T-helper 1 cell treated with Interleukin-12 subunit alpha and Interleukin-12 subunit beta and Interleukin-4 antibody, amounts not matched to agents 30 ng/mL and 1 ng/mL, for 36 hours (primary cell): ENCODE results near the gene EXTL1. TPM values are rescaled to one million over a fixed set of nuclear protein-coding genes. Genes with fewer than 3 reads are reported as not detected.

ENCODE experiments used
- intact Hi-C: fragments of 100-400 bp; cut with micrococcal nuclease; formaldehyde crosslinking; loops from one replicate; pipeline ENCODE4 v1.15.1; 2024
- total RNA-seq: library from RNA; stranded (reverse); gene quantifications from 2 replicates; pipeline ENCODE4 v1.2.3, GENCODE V29; 2022

The EXTL1 gene
- total RNA-seq, 1 donor from 2014 or later, result not detected

GRCh38 chr1:26069941-26070295 is 48.3 kb downstream of the EXTL1 start:
- intact Hi-C loops, result no loop called here

DNA sequence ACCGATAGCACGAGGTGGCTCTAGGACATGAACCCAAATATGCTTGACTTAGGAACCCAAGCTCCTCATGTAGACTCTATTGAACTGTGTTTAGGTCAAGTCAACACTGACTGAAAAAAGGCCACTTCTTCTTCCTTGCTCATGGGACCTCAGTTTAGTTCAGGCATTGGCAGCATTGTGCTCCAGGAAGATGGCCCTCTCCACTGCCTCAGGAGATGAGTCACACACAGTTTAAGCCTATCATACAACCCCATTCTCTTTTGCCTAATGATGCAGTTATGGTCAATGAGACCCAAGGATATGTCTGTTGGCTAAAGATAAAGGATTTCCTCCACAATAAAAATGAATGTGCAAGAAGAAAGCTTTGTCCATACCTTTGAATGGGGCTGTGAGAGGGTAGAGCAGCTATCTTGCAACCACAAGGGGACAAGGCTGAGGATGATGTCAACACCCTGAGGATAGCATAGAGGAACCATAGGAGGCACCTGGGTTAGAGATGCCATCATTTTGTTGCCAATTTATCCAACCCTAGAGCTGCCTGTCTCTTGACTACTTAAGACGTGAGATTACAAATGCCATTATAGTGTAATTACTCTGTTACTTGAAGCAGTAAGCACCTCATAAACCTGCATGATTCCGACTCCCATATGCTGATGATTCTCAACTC is 48.9 kb downstream of the EXTL1 start:
- intact Hi-C loops, result no loop called here

DNA sequence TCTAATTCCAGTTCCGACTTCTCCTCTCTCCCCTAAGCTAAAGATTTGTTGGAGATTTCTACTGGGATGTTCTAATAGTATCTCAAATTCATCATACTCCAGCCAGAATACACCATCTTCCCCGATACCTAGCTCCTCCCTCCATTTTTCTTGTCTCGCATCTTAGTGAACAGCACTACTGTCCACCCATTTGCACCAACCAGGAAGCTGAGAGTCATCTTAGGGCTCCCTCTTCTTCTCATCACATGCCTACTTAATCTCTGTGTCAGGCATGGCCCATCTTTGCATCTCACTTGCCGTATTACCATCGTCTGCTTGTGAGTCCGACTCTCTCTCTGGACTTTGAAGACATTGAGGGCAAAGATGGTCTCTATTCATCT is 49.4 kb downstream of the EXTL1 start:
- intact Hi-C loops, result no loop called here

DNA sequence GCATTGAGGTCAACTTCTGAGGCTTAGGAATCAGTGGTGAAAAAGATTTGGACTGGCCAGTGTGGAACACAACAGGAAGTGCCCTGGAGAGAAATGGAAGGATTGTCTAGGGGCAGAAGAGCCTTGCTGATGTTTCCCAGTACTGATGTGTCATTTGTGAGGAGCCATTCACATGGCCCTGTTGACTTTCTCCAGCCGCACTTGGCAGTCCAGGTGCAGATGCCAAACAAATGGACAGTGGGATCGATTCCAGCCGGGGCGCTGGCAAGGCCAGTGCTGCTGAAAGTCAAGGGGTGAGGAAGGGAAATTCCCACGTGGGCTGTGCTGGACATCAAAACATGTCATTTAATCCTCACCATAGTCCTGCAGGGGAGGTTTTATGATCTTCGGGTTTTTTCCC is 50.7 kb downstream of the EXTL1 start:
- intact Hi-C loops, result no loop called here

- intact Hi-C loops, result no loop called here
These were observed 54.0 kb downstream of the EXTL1 start for GRCh38 chr1:26075421-26076144.

- intact Hi-C loops, result no loop called here
These were observed 55.9 kb downstream of the EXTL1 start for GRCh38 chr1:26077524-26077923.

- intact Hi-C loops, result no loop called here
These were observed 57.0 kb downstream of the EXTL1 start for GRCh38 chr1:26078286-26079177.

GRCh38 chr1:26079178-26079563 is 57.6 kb downstream of the EXTL1 start:
- intact Hi-C loops, result no loop called here

DNA sequence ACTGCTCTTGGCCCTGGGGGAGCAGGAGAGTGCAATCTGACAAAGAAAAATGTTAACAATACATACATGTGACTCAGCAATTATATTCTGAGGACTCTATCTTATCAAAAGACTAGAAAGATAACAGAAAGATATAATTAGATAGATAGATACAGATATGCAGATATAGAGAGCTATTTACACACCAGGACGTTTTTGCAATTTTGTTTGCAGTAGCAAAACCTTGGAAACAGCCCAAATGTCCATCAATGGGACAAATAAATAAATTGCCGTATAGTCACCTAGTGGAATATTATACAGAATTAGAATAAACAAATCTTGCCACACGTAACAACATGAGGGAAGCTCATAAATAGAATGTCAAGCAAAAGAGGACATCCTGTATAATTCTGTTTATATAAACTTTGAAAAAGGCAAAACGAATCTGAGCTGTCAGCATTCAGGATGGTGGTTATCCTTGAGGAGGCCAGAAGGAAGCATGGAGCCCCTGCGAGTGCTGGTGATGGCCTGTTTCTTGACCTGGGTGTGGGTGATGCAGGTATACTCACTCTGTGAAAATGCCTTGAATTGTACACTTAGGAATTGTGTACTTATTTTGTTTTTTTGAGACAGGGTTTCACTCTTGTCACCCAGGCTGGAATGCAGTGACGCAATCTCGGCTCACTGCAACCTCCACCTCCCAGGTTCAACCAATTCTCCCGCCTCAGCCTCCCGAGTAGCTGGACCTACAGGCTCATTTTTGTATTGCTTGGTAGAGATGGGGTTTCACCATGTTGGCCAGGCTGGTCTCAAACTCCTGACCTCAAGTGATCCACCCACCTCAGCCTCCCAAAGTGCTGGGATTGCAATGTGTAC is 58.6 kb downstream of the EXTL1 start:
- intact Hi-C loops, result no loop called here

DNA sequence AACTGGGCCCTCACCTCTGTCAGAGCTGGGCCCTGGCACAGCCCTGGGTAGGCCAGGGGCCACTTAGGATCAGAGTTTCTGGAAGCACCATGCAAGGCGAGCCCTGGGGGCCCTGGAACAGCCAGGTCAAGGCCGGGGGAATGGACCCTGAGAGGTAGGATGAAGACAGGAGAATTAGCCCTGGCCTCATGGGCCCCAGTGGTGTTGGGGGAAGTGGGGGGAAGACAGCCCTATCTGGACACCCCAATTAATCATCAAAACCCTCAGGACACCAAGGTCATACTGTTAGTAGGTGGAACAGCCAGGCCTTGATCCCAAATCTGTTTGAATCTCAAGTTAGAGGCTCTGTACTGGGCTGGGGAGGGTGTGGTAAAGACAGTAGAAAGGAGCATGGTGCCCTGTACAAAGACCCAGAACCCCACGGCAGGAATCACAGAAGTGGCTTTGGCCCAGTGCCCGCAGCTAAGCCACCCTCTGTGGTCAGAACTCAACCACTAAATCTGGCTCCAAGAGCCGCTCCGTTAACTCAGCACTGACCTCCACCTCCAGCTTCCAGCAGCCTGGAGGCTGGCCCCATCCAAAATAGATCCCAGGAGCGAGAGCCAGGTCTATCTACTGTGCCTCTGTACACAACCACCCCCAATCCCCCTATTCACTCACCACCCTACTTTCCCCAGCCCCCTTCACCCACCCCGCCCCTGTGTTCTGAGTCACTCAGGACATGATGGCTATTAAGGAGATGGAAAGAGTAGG is 59.9 kb downstream of the EXTL1 start:
- intact Hi-C loops, result no loop called here

DNA sequence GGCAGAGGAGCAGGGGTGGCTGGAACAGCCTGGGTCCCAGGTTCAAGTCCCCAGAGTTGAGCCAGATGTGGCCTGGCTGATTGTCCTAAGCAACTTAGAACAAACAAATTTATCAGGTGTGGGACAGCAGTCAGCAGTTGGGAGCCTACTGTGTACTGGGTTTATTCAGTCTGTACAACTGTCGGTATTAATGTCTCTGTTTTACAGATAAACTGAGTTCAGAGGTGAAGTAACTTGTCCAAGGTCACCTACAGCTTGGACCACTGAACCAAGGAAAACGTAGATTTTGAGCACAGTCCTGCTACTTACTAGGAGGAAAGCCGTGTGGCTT is 60.4 kb downstream of the EXTL1 start:
- intact Hi-C loops, result no loop called here

GRCh38 chr1:26083208-26083607 is 61.6 kb downstream of the EXTL1 start:
- intact Hi-C loops, result no loop called here

DNA sequence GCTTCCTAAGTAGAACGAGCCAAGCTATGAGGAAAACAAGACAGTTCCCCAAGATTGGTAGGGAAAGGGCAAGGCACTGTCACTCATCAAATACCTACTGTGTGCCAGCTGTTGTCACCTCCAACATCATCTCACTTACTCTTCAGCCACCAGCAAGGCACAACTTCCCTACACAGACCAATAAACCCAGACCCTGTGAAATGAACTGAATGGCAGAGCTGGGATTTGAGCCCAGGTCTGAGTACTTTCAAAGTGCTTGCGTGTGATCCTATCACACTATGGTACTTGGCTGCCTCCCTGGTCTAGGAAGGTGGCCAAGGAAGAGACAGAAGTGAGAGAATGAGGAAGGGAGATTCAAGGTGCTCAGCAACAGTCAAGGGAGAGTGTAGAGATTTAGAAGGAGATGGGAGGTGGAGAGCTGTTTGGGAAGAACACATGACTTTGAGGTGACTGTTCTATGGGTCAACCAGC is 62.6 kb downstream of the EXTL1 start:
- intact Hi-C loops, result no loop called here

DNA sequence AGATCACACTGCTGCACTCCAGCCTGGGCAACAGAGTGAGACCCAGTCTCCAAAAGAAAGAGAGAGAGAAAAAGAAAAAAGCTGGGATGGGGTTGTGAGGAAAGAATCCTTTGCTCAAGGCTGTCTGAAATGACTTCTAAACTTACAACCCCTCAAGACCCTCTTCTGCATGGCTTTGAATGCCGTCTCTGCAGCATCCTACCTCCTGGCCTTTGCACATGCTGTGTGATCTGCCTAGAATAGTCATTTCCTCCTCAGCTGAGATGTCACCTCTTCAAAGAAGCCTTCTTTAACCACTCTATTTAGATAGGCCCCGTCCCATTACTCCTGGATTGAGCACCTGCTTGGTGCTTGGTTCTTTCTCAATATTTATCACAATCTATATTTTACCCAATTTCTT is 63.3 kb downstream of the EXTL1 start:
- intact Hi-C loops, result no loop called here

Other genes starting within 250 kb of the EXTL1 start
- gene SELENON, start 221.6 kb upstream of the EXTL1 start, total RNA-seq, result 8.2 and 10.2 TPM in 2 replicates
- gene MTFR1L, start 201.8 kb upstream of the EXTL1 start, total RNA-seq, result 32.5 and 34.2 TPM in 2 replicates
- gene AUNIP, start 162.3 kb upstream of the EXTL1 start, total RNA-seq, result 5.5 and 6.5 TPM in 2 replicates
- 1.8 TPM in 2 replicates for gene PAQR7, start 146.1 kb upstream of the EXTL1 start, total RNA-seq
- 294 and 315 TPM in 2 replicates for gene STMN1, start 115.4 kb upstream of the EXTL1 start, total RNA-seq
- gene PAFAH2, start 23.7 kb upstream of the EXTL1 start, total RNA-seq, result 9.8 and 11.1 TPM in 2 replicates
- not detected in 2 replicates for gene SLC30A2, start 24.3 kb downstream of the EXTL1 start, total RNA-seq
- gene TRIM63, start 45.9 kb downstream of the EXTL1 start, total RNA-seq, result not detected in 2 replicates
- gene PDIK1L, start 90.0 kb downstream of the EXTL1 start, total RNA-seq, result 17.4 and 19.8 TPM in 2 replicates
- not detected in 2 replicates for gene FAM110D, start 137.3 kb downstream of the EXTL1 start, total RNA-seq
- gene C1orf232, start 147.2 kb downstream of the EXTL1 start, total RNA-seq, result not detected in 2 replicates
- 31.1 and 33.1 TPM in 2 replicates for gene ZNF593, start 148.1 kb downstream of the EXTL1 start, total RNA-seq
- not detected in 2 replicates for gene ZNF593OS, start 150.1 kb downstream of the EXTL1 start, total RNA-seq
- 3.9 and 4.8 TPM in 2 replicates for gene CNKSR1, start 155.7 kb downstream of the EXTL1 start, total RNA-seq
- gene CATSPER4, start 168.8 kb downstream of the EXTL1 start, total RNA-seq, result not detected in 2 replicates
- 34.8 and 35.6 TPM in 2 replicates for gene CEP85, start 212.4 kb downstream of the EXTL1 start, total RNA-seq